ENCODE data around the gene PTCD3. TPM values are rescaled to one million over a fixed set of nuclear protein-coding genes. Genes with fewer than 3 reads are reported as not detected.

The PTCD3 gene
- total RNA-seq, 1 experiment from 2014 or later = 93.9 TPM

DNA sequence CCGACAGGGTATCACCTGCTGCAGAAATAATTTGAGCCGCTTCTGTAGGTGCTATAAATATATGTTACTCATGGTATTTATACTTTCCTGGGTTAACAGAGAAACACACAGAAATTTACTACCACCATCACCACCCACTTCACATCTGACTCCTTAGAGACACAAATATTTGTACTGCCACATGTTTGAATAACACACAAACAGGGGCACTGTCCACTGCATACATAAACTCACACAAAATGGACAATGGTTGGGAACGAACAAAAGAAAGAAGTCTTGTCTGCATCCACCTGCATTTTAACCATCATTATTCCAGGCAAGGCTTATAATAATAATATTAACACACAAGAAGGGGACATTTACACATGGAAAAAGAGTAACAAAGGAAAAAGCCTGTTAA, 65.3 kb downstream of the PTCD3 start:
- no peak overlapping the region for H3K4me3 ChIP-seq (ENCODE audit: low read depth in 2 of 2, low read length in 2 of 2)

GRCh38 chr2:86172610-86173009, 66.6 kb downstream of the PTCD3 start:
- BruUV-seq (replicated peaks) = no TSS peak
- DNase-seq (ENCODE audit: low read depth, low spot score) (no peak), ATAC-seq (no peak)
- intact Hi-C loops (cut with micrococcal nuclease; ENCODE audit: unreplicated experiment) = no loop called here
- in situ Hi-C loops (cut with HindIII; ENCODE audit: low pct_unique_long_range_greater_than_20kb, low sequenced_read_pairs) = no loop called here
- Histone ChIP-seq H3K4me3 (ENCODE audit: low read depth in 2 of 2, low read length in 2 of 2) (no peak overlapping the region), H3K27me3 (ENCODE audit: control insufficient read depth, insufficient read depth, low read length) (no peaks in the 10 kb centered on the region), H3K4me1 (ENCODE audit: control insufficient read depth, insufficient read depth, low read length) (no peaks in the 10 kb centered on the region), H3K27ac (ENCODE audit: low read length) (no peak overlapping the region), H3K36me3 (ENCODE audit: control insufficient read depth, insufficient read depth, low read length) (peaks cover 44% of the 10 kb centered on the region), H3K9me3 (ENCODE audit: control insufficient read depth, insufficient read depth, low read depth, low read length) (no peaks in the 10 kb centered on the region)
- ChIA-PET CTCF (no interaction called here), POLR2A (no interaction called here)
- no peak for TF ChIP-seq CTCF (IDR thresholded peaks at IDR 0.05)
- no peak for TF ChIP-seq TCF7L2 (IDR thresholded peaks at IDR 0.05; ENCODE audit: low read depth, low read length)
- no peak for TF ChIP-seq POLR2AphosphoS5 (IDR thresholded peaks at IDR 0.05; ENCODE audit: low read depth, low read length)
- no peak for TF ChIP-seq REST (IDR thresholded peaks at IDR 0.05; ENCODE audit: insufficient read depth in 1 of 2, low read depth in 2 of 2, low read length in 1 of 2)
- TF ChIP-seq SIN3A (IDR thresholded peaks at IDR 0.05; ENCODE audit: borderline replicate concordance, insufficient read depth, low read depth, low read length) = no peak

More for the DNA sequence above, 65.3 kb downstream of the PTCD3 start:
- BruUV-seq (replicated peaks) = no TSS peak
- CTCF ChIA-PET = no interaction called here
- Histone ChIP-seq H3K27me3 (ENCODE audit: control insufficient read depth, insufficient read depth, low read length) (no peaks in the 10 kb centered on the region), H3K36me3 (ENCODE audit: control insufficient read depth, insufficient read depth, low read length) (peaks cover 44% of the 10 kb centered on the region), H3K9me3 (ENCODE audit: control insufficient read depth, insufficient read depth, low read depth, low read length) (no peaks in the 10 kb centered on the region), H3K27ac (ENCODE audit: low read length) (no peak overlapping the region), H3K4me1 (ENCODE audit: control insufficient read depth, insufficient read depth, low read length) (no peaks in the 10 kb centered on the region)
- DNase-seq (ENCODE audit: low read depth, low spot score) = no peak
- TF ChIP-seq CTCF (IDR thresholded peaks at IDR 0.05) (no peak), SIN3A (IDR thresholded peaks at IDR 0.05; ENCODE audit: borderline replicate concordance, insufficient read depth, low read depth, low read length) (no peak), TCF7L2 (IDR thresholded peaks at IDR 0.05; ENCODE audit: low read depth, low read length) (no peak), POLR2AphosphoS5 (IDR thresholded peaks at IDR 0.05; ENCODE audit: low read depth, low read length) (no peak), REST (IDR thresholded peaks at IDR 0.05; ENCODE audit: insufficient read depth in 1 of 2, low read depth in 2 of 2, low read length in 1 of 2) (no peak)
- ATAC-seq = no peak
- POLR2A ChIA-PET = no interaction called here
- in situ Hi-C loops (cut with HindIII; ENCODE audit: low pct_unique_long_range_greater_than_20kb, low sequenced_read_pairs) (no loop called here), intact Hi-C loops (cut with micrococcal nuclease; ENCODE audit: unreplicated experiment) (no loop called here)
